Measurements from ENCODE around the gene TRAP1. TPM values are rescaled to one million over a fixed set of nuclear protein-coding genes. Genes with fewer than 3 reads are reported as not detected.

TRAP1 gene
- total RNA-seq, 1 experiment from 2014 or later, result 204 TPM

- H3F3A ChIP-seq (ENCODE audit: insufficient read depth, low read depth), result peaks cover 22% of the 10 kb centered on the region
- peaks cover 10% of the 10 kb centered on the region; the same call in 1 of the 2 replicates for H4K20me1 ChIP-seq (ENCODE audit: insufficient read depth)
- no TSS peak for BruUV-seq (replicated peaks)
- no peak overlapping the region for H3K27ac ChIP-seq
- no peaks in the 10 kb centered on the region for H3K79me2 ChIP-seq (ENCODE audit: low read depth)
- POLR2A ChIA-PET (ENCODE audit: unreplicated experiment), result no interaction called here
- no peak for TF ChIP-seq EZH2 (IDR thresholded peaks at IDR 0.05; ENCODE audit: low read depth)
- TF ChIP-seq, protein P1, sequence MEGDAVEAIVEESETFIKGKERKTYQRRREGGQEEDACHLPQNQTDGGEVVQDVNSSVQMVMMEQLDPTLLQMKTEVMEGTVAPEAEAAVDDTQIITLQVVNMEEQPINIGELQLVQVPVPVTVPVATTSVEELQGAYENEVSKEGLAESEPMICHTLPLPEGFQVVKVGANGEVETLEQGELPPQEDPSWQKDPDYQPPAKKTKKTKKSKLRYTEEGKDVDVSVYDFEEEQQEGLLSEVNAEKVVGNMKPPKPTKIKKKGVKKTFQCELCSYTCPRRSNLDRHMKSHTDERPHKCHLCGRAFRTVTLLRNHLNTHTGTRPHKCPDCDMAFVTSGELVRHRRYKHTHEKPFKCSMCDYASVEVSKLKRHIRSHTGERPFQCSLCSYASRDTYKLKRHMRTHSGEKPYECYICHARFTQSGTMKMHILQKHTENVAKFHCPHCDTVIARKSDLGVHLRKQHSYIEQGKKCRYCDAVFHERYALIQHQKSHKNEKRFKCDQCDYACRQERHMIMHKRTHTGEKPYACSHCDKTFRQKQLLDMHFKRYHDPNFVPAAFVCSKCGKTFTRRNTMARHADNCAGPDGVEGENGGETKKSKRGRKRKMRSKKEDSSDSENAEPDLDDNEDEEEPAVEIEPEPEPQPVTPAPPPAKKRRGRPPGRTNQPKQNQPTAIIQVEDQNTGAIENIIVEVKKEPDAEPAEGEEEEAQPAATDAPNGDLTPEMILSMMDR (conservative IDR thresholded peaks at IDR 0.05), result no peak
- H3K4me2 ChIP-seq, result no peak overlapping the region
- H3K4me3 ChIP-seq, result no peak overlapping the region
- CTCF ChIA-PET, result no interaction called here
- no peaks in the 10 kb centered on the region for H3K9me2 ChIP-seq (ENCODE audit: insufficient read depth)
- peaks cover 4% of the 10 kb centered on the region for H3K4me1 ChIP-seq (replicated peaks; ENCODE audit: insufficient read depth)
- DNase-seq, result no peak
- H3K36me3 ChIP-seq (ENCODE audit: low read depth), result peaks cover 19% of the 10 kb centered on the region; the same call in 1 of the 2 replicates
- H3K9me3 ChIP-seq (ENCODE audit: insufficient read depth, low read depth), result no peaks in the 10 kb centered on the region
- intact Hi-C loops (cut with micrococcal nuclease; ENCODE audit: unreplicated experiment), result no loop called here
- H3K27me3 ChIP-seq (ENCODE audit: insufficient read depth, low read depth), result no peaks in the 10 kb centered on the region
- no peak overlapping the region for H2AFZ ChIP-seq
Measured at GRCh38 chr16:3652373-3653195, 64.7 kb downstream of the TRAP1 start.

DNA sequence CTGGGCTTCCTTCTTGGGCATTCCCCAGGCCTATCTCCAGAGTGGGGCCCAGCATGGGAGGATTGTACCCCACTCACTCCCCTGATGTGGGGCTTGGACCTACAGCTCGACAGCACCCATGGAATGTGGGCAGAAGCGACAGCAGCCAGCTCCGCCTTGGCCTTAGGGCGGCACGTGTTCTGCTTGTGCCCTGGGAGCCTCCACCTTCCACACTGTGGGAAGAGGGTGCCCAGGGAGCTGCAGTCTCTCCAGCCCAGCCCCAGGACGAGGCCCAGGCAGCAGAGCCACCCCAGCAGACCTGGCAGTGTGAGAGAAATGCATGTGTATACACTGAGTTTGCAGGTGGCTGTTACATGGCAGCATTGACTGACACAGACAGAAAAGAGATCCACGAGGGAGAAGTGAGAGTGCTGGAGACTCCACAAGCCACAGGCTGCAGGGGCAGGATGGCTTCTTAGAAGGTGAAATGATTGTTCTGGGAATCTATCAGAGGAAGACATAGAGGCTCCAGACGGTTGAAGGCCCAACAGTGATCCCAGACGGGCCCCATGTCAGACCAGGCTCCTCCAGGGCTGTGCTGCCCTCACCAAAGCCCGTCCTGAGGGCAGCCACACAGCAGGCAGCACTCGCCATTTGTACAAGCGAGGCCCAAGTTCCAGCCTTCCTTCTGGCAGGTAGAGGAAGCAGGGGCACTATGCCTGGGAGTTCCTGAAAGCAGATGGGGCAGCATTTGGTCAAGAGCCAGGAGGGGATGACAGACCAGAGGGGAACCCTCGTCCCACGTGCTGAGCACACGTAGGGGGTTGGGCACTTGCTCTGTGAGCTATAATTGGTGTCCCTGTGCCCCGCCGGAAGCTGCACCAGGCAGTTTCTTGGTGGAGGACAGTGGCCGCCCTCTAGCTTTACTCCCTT lies 65.6 kb downstream of the TRAP1 start:
- ChIA-PET CTCF (no interaction called here), POLR2A (ENCODE audit: unreplicated experiment) (no interaction called here)
- Histone ChIP-seq H3K9me3 (ENCODE audit: insufficient read depth, low read depth) (no peaks in the 10 kb centered on the region), H3K9me2 (ENCODE audit: insufficient read depth) (no peaks in the 10 kb centered on the region), H4K20me1 (ENCODE audit: insufficient read depth) (peaks cover 13% of the 10 kb centered on the region; the same call in 1 of the 2 replicates), H3K36me3 (ENCODE audit: low read depth) (peaks cover 13% of the 10 kb centered on the region; the same call in 1 of the 2 replicates), H3K4me2 (no peak overlapping the region), H3F3A (ENCODE audit: insufficient read depth, low read depth) (peaks cover 31% of the 10 kb centered on the region), H3K4me1 (replicated peaks; ENCODE audit: insufficient read depth) (peaks cover 13% of the 10 kb centered on the region), H2AFZ (no peak overlapping the region), H3K27ac (no peak overlapping the region), H3K79me2 (ENCODE audit: low read depth) (no peaks in the 10 kb centered on the region), H3K4me3 (no peak overlapping the region), H3K27me3 (ENCODE audit: insufficient read depth, low read depth) (no peaks in the 10 kb centered on the region)
- intact Hi-C loops (cut with micrococcal nuclease; ENCODE audit: unreplicated experiment), result no loop called here
- no TSS peak for BruUV-seq (replicated peaks)
- TF ChIP-seq, protein P1 (conservative IDR thresholded peaks at IDR 0.05), result no peak
- no peak for TF ChIP-seq EZH2 (IDR thresholded peaks at IDR 0.05; ENCODE audit: low read depth)
- no peak for DNase-seq

- Histone ChIP-seq H3K4me3 (no peak overlapping the region), H2AFZ (no peak overlapping the region), H3K4me1 (replicated peaks; ENCODE audit: insufficient read depth) (peaks cover 19% of the 10 kb centered on the region), H3K9me2 (ENCODE audit: insufficient read depth) (no peaks in the 10 kb centered on the region), H3K27ac (no peak overlapping the region), H3K79me2 (ENCODE audit: low read depth) (no peaks in the 10 kb centered on the region), H3K9me3 (ENCODE audit: insufficient read depth, low read depth) (no peaks in the 10 kb centered on the region), H4K20me1 (ENCODE audit: insufficient read depth) (peaks cover 15% of the 10 kb centered on the region; the same call in 1 of the 2 replicates), H3K4me2 (no peak overlapping the region), H3K36me3 (ENCODE audit: low read depth) (peaks cover 11% of the 10 kb centered on the region; the same call in 1 of the 2 replicates), H3F3A (ENCODE audit: insufficient read depth, low read depth) (peaks cover 38% of the 10 kb centered on the region), H3K27me3 (ENCODE audit: insufficient read depth, low read depth) (no peaks in the 10 kb centered on the region)
- BruUV-seq (replicated peaks), result no TSS peak
- POLR2A ChIA-PET (ENCODE audit: unreplicated experiment), result no interaction called here
- intact Hi-C loops (cut with micrococcal nuclease; ENCODE audit: unreplicated experiment), result no loop called here
- CTCF ChIA-PET, result no interaction called here
- TF ChIP-seq EZH2 (IDR thresholded peaks at IDR 0.05; ENCODE audit: low read depth), result no peak
- TF ChIP-seq, protein P1 (conservative IDR thresholded peaks at IDR 0.05), result no peak
- DNase-seq, result no peak
Measured at GRCh38 chr16:3650631-3651265, 66.6 kb downstream of the TRAP1 start.

All from PC-9 (cell line).